ENCODE data around the gene ITGB1BP1. TPM values are rescaled to one million over a fixed set of nuclear protein-coding genes. Genes with fewer than 3 reads are reported as not detected.

Gene ITGB1BP1
- total and polyA plus RNA-seq, 9 of the 15 experiments (the other 6 are each of a cell fraction or from before 2014, with no cell fraction given), result 37.8 to 95.3 (median 50.4) TPM

DNA sequence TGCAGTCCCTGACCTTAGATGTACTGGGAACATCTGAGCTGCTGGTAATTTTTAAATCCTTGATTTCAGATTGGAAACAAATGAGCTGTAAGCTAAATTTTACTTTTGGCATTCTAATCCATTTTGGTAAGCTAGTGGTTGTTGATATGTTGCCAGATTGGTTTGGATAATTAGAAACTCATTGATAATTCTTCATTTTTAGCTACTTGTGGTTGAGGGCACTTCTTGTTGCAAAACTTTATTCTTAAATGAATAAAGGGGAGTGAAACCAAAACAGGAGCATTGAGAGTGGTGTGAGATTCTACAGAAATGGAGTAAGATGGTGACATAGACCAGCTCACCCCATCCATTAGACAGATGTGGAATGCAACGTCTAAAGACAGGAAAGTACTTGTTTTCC is 64.5 kb downstream of the ITGB1BP1 start:
- H3K9me3 ChIP-seq (replicated peaks; ENCODE audit: control insufficient read depth, insufficient read depth, low read depth, low read length), result no peaks in the 10 kb centered on the region
- H3K9ac ChIP-seq (ENCODE audit: insufficient read depth in 1 of 2, low read depth in 2 of 2, low read length in 2 of 2), result no peak overlapping the region
- no peak overlapping the region for H3K4me3 ChIP-seq
- ATAC-seq (no peak), DNase-seq (ENCODE audit: extremely low read depth in 1 of 4, low spot score in 3 of 4) (no peak), FAIRE-seq (no peak)
- no peaks in the 10 kb centered on the region for H3K36me3 ChIP-seq (ENCODE audit: control insufficient read depth, insufficient read depth, low read length)
- H3K9me1 ChIP-seq (ENCODE audit: control insufficient read depth, insufficient read depth, low read length), result no peaks in the 10 kb centered on the region
- H3K27me3 ChIP-seq (ENCODE audit: control insufficient read depth in 2 of 2, insufficient read depth in 2 of 2, low read length in 2 of 2), result peaks cover 5 to 20% of the 10 kb centered on the region in 2 experiments; a peak in 4 of 5 replicates
- 8% methylated on average over 1 of the region's 1 CpG for WGBS (ENCODE audit: insufficient coverage, low coverage, missing lambda C conversion rate)
- BruUV-seq (replicated peaks), result no TSS peak
- H3K27ac ChIP-seq (ENCODE audit: extremely low read depth, low read depth, low read length), result no peak overlapping the region
- intact Hi-C loops (cut with micrococcal nuclease) (no loop called here), in situ Hi-C loops (cut with MboI) (no loop called here)
- H3K79me2 ChIP-seq (ENCODE audit: control insufficient read depth, insufficient read depth, low read length), result no peaks in the 10 kb centered on the region
- ChIA-PET POLR2A (interaction anchor here (0.7 to 0.8 kb wide), 3 partner anchors 13 to 399 kb away, joined by 3 read pairs; no protein-coding TSS in a partner anchor), CTCF (ENCODE audit: low intra/inter-chr PET ratio) (no interaction called here)
- H3K4me1 ChIP-seq (replicated peaks in 1 of 2; ENCODE audit: control insufficient read depth in 2 of 2, insufficient read depth in 2 of 2, low read length in 2 of 2), result no peaks in the 10 kb centered on the region
- no peak overlapping the region for H2AFZ ChIP-seq (ENCODE audit: low read depth, low read length)
- H3K4me2 ChIP-seq (ENCODE audit: insufficient read depth, low read length), result no peak overlapping the region
- H4K20me1 ChIP-seq (replicated peaks; ENCODE audit: control insufficient read depth, insufficient read depth, low read length), result no peaks in the 10 kb centered on the region
- TF ChIP-seq ZBTB5 (IDR thresholded peaks at IDR 0.05) (no peak), ARNT (IDR thresholded peaks at IDR 0.05) (no peak), MYNN (IDR thresholded peaks at IDR 0.05) (no peak), MYNN (CRISPR knock-in tag; IDR thresholded peaks at IDR 0.05) (no peak), POLR2AphosphoS5 (IDR thresholded peaks at IDR 0.05; ENCODE audit: control insufficient read depth, insufficient read depth, low read depth, low read length) (no peak), SAP30 (IDR thresholded peaks at IDR 0.05; ENCODE audit: borderline replicate concordance, insufficient read depth, low read depth, low read length, poor library complexity, severe bottlenecking) (no peak), CCAR2 (IDR thresholded peaks at IDR 0.05; ENCODE audit: low read depth, low read length) (no peak), CREM (IDR thresholded peaks at IDR 0.05; ENCODE audit: low read depth) (no peak), POLR3G (IDR thresholded peaks at IDR 0.05; ENCODE audit: extremely low read depth, insufficient read length, insufficient replicate concordance) (no peak), COPS2 (conservative IDR thresholded peaks at IDR 0.05) (no peak)
- TF ChIP-seq, protein P1, sequence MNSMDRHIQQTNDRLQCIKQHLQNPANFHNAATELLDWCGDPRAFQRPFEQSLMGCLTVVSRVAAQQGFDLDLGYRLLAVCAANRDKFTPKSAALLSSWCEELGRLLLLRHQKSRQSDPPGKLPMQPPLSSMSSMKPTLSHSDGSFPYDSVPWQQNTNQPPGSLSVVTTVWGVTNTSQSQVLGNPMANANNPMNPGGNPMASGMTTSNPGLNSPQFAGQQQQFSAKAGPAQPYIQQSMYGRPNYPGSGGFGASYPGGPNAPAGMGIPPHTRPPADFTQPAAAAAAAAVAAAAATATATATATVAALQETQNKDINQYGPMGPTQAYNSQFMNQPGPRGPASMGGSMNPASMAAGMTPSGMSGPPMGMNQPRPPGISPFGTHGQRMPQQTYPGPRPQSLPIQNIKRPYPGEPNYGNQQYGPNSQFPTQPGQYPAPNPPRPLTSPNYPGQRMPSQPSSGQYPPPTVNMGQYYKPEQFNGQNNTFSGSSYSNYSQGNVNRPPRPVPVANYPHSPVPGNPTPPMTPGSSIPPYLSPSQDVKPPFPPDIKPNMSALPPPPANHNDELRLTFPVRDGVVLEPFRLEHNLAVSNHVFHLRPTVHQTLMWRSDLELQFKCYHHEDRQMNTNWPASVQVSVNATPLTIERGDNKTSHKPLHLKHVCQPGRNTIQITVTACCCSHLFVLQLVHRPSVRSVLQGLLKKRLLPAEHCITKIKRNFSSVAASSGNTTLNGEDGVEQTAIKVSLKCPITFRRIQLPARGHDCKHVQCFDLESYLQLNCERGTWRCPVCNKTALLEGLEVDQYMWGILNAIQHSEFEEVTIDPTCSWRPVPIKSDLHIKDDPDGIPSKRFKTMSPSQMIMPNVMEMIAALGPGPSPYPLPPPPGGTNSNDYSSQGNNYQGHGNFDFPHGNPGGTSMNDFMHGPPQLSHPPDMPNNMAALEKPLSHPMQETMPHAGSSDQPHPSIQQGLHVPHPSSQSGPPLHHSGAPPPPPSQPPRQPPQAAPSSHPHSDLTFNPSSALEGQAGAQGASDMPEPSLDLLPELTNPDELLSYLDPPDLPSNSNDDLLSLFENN (IDR thresholded peaks at IDR 0.05; ENCODE audit: low read depth in 2 of 2, low read length in 2 of 2), result no peak
- TF ChIP-seq, protein P2, sequence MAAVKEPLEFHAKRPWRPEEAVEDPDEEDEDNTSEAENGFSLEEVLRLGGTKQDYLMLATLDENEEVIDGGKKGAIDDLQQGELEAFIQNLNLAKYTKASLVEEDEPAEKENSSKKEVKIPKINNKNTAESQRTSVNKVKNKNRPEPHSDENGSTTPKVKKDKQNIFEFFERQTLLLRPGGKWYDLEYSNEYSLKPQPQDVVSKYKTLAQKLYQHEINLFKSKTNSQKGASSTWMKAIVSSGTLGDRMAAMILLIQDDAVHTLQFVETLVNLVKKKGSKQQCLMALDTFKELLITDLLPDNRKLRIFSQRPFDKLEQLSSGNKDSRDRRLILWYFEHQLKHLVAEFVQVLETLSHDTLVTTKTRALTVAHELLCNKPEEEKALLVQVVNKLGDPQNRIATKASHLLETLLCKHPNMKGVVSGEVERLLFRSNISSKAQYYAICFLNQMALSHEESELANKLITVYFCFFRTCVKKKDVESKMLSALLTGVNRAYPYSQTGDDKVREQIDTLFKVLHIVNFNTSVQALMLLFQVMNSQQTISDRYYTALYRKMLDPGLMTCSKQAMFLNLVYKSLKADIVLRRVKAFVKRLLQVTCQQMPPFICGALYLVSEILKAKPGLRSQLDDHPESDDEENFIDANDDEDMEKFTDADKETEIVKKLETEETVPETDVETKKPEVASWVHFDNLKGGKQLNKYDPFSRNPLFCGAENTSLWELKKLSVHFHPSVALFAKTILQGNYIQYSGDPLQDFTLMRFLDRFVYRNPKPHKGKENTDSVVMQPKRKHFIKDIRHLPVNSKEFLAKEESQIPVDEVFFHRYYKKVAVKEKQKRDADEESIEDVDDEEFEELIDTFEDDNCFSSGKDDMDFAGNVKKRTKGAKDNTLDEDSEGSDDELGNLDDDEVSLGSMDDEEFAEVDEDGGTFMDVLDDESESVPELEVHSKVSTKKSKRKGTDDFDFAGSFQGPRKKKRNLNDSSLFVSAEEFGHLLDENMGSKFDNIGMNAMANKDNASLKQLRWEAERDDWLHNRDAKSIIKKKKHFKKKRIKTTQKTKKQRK (IDR thresholded peaks at IDR 0.05; ENCODE audit: borderline replicate concordance, low read depth, low read length), result no peak
